ENCODE measurements around the gene TNIK.

Gene TNIK

GRCh38 chr3:171140246-171140645 lies 320.0 kb downstream of the TNIK start:
- H4K20me1 ChIP-seq (ENCODE audit: control insufficient read depth, insufficient read depth, low read depth, low read length), result no peaks in the 10 kb centered on the region
- H3K36me3 ChIP-seq (ENCODE audit: control insufficient read depth, low read length), result no peaks in the 10 kb centered on the region
- no peaks in the 10 kb centered on the region for H3F3A ChIP-seq (ENCODE audit: control insufficient read depth, insufficient read depth)
- TF ChIP-seq EZH2phosphoT487 (IDR thresholded peaks at IDR 0.05; ENCODE audit: borderline replicate concordance, low read length), result no peak
- TF ChIP-seq, protein P1, sequence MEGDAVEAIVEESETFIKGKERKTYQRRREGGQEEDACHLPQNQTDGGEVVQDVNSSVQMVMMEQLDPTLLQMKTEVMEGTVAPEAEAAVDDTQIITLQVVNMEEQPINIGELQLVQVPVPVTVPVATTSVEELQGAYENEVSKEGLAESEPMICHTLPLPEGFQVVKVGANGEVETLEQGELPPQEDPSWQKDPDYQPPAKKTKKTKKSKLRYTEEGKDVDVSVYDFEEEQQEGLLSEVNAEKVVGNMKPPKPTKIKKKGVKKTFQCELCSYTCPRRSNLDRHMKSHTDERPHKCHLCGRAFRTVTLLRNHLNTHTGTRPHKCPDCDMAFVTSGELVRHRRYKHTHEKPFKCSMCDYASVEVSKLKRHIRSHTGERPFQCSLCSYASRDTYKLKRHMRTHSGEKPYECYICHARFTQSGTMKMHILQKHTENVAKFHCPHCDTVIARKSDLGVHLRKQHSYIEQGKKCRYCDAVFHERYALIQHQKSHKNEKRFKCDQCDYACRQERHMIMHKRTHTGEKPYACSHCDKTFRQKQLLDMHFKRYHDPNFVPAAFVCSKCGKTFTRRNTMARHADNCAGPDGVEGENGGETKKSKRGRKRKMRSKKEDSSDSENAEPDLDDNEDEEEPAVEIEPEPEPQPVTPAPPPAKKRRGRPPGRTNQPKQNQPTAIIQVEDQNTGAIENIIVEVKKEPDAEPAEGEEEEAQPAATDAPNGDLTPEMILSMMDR (IDR thresholded peaks at IDR 0.05; ENCODE audit: low read depth, low read length, poor library complexity, severe bottlenecking), result no peak
- no peaks in the 10 kb centered on the region for H3K9me3 ChIP-seq (ENCODE audit: control insufficient read depth, insufficient read depth, low read length)
- H3K4me3 ChIP-seq (ENCODE audit: low read length), result no peak overlapping the region
- H3K4me1 ChIP-seq (ENCODE audit: control insufficient read depth, low read length), result no peaks in the 10 kb centered on the region
- H3K27ac ChIP-seq (ENCODE audit: low read depth, low read length), result no peak overlapping the region
- H3K9me2 ChIP-seq (replicated peaks; ENCODE audit: control insufficient read depth, low read length), result no peaks in the 10 kb centered on the region
- no peaks in the 10 kb centered on the region for H3K79me2 ChIP-seq (ENCODE audit: control insufficient read depth, low read length)
- no peaks in the 10 kb centered on the region for H3K27me3 ChIP-seq (ENCODE audit: control insufficient read depth, low read length)
- H3K4me2 ChIP-seq (ENCODE audit: low read length), result no peak overlapping the region

DNA sequence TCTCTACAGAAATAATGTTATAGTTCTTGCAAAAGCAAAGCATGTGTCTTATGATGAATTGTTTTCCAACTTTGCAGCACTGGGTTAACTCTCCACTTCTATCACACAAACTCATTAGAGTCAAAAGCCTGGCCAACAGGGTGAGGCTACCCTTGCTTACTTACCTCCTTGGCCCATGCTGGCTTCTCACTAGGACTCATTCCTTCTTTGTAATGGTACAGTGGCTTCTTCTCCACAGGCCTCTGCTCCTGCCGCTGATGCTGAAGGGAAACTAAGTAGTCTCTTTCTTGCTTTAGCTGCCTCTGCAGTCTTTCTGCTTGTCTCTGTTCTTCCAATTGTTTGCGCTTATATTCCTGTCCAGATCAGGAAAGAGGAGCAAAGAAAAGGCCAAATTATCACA lies 322.2 kb downstream of the TNIK start:
- Histone ChIP-seq H4K20me1 (ENCODE audit: control insufficient read depth, insufficient read depth, low read depth, low read length) (no peaks in the 10 kb centered on the region), H3K27me3 (ENCODE audit: control insufficient read depth, low read length) (no peaks in the 10 kb centered on the region), H3F3A (ENCODE audit: control insufficient read depth, insufficient read depth) (no peaks in the 10 kb centered on the region), H3K9me3 (ENCODE audit: control insufficient read depth, insufficient read depth, low read length) (no peaks in the 10 kb centered on the region), H3K36me3 (ENCODE audit: control insufficient read depth, low read length) (no peaks in the 10 kb centered on the region), H3K4me2 (ENCODE audit: low read length) (no peak overlapping the region), H3K79me2 (ENCODE audit: control insufficient read depth, low read length) (no peaks in the 10 kb centered on the region), H3K4me3 (ENCODE audit: low read length) (no peak overlapping the region), H3K4me1 (ENCODE audit: control insufficient read depth, low read length) (no peaks in the 10 kb centered on the region), H3K9me2 (replicated peaks; ENCODE audit: control insufficient read depth, low read length) (no peaks in the 10 kb centered on the region), H3K27ac (ENCODE audit: low read depth, low read length) (no peak overlapping the region)
- no peak for TF ChIP-seq EZH2phosphoT487 (IDR thresholded peaks at IDR 0.05; ENCODE audit: borderline replicate concordance, low read length)
- TF ChIP-seq, protein P1 (IDR thresholded peaks at IDR 0.05; ENCODE audit: low read depth, low read length, poor library complexity, severe bottlenecking), result no peak

- Histone ChIP-seq H3K4me2 (ENCODE audit: low read length) (no peak overlapping the region), H3K4me1 (ENCODE audit: control insufficient read depth, low read length) (no peaks in the 10 kb centered on the region), H3K79me2 (ENCODE audit: control insufficient read depth, low read length) (no peaks in the 10 kb centered on the region), H3K36me3 (ENCODE audit: control insufficient read depth, low read length) (no peaks in the 10 kb centered on the region), H4K20me1 (ENCODE audit: control insufficient read depth, insufficient read depth, low read depth, low read length) (no peaks in the 10 kb centered on the region), H3F3A (ENCODE audit: control insufficient read depth, insufficient read depth) (no peaks in the 10 kb centered on the region), H3K9me3 (ENCODE audit: control insufficient read depth, insufficient read depth, low read length) (no peaks in the 10 kb centered on the region), H3K27ac (ENCODE audit: low read depth, low read length) (no peak overlapping the region), H3K9me2 (replicated peaks; ENCODE audit: control insufficient read depth, low read length) (no peaks in the 10 kb centered on the region), H3K27me3 (ENCODE audit: control insufficient read depth, low read length) (no peaks in the 10 kb centered on the region), H3K4me3 (ENCODE audit: low read length) (no peak overlapping the region)
- TF ChIP-seq, protein P1 (IDR thresholded peaks at IDR 0.05; ENCODE audit: low read depth, low read length, poor library complexity, severe bottlenecking), result no peak
- no peak for TF ChIP-seq EZH2phosphoT487 (IDR thresholded peaks at IDR 0.05; ENCODE audit: borderline replicate concordance, low read length)
Measured at GRCh38 chr3:171135549-171135948, 324.7 kb downstream of the TNIK start.

All from DOHH2 (cell line).